HUES6 (cell line): ENCODE data around the gene CHCHD6.
A peak's percentile ranks its signal among the peaks of the same experiment; 100 is the strongest.

ENCODE experiments used
- H3K27ac ChIP-seq: 2 replicates; pipeline ENCODE4 v1.7.0; 2013; ENCODE audit warnings: low read depth, mild to moderate bottlenecking, low read length, inconsistent platforms
- H3K27me3 ChIP-seq: 2 replicates; pipeline ENCODE4 v1.6.1; 2013; ENCODE audit warnings: low read length; ENCODE audit not compliant: control insufficient read depth, insufficient read depth
- H3K36me3 ChIP-seq: 2 replicates; pipeline ENCODE4 v1.6.1; 2013; ENCODE audit warnings: low read length; ENCODE audit not compliant: control insufficient read depth, insufficient read depth
- H3K4me1 ChIP-seq: 2 replicates; pipeline ENCODE4 v1.6.1; 2013; ENCODE audit warnings: low read length; ENCODE audit not compliant: control insufficient read depth, insufficient read depth
- H3K4me3 ChIP-seq: 2 replicates; pipeline ENCODE4 v1.5.1; 2013; ENCODE audit warnings: low read depth, low read length
- H3K9ac ChIP-seq: one replicate; pipeline ENCODE4 v1.6.1; 2013; ENCODE audit warnings: mild to moderate bottlenecking, low read length
- H3K9me3 ChIP-seq: 2 replicates; pipeline ENCODE4 v1.6.1; 2013; ENCODE audit warnings: low read depth, low read length; ENCODE audit not compliant: control insufficient read depth, insufficient read depth

CHCHD6 gene

DNA sequence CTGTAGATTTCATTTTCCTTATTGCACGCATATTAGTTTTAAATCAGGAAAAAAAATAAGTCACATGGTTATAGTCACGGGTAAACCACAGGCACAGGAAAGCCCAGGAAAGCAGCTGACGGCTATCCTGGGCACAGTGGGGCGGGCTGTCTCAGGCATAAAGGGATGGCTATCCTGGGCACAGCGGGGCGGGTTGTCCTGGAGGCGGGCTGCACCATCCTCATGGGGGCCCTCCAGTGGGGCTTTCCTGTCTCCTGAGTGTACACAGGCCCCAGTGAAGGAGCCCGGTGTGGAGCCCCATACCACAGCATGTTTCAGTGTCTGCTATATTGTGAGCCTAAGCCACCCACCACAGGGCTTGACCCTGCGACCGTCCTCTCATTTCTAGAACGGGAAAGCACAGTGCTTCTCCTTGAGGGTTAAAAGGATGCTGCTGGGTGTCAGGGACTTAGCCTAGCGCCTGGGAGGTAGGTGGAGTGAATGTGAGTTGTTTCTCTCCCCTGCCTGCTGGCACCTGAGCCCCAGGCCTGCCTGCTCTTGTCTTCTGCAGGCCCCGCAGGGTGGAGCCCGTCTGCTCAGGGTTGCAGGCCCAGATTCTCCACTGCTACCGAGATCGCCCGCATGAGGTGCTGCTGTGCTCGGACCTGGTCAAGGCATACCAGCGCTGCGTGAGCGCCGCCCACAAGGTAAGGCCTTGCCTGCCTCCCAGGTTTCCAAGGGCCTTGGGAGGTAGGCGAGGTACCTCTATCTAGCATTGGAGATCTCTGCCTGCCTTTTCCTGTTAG lies 253.0 kb downstream of the CHCHD6 start:
- no peaks in the 10 kb centered on the region for H3K27me3 ChIP-seq
- H3K4me3 ChIP-seq = no peak overlapping the region
- no peak overlapping the region for H3K9ac ChIP-seq
- H3K4me1 ChIP-seq = peaks cover 19% of the 10 kb centered on the region
- no peak overlapping the region for H3K27ac ChIP-seq
- H3K9me3 ChIP-seq = no peaks in the 10 kb centered on the region
- no peaks in the 10 kb centered on the region; the same call in 1 of the 2 replicates for H3K36me3 ChIP-seq

DNA sequence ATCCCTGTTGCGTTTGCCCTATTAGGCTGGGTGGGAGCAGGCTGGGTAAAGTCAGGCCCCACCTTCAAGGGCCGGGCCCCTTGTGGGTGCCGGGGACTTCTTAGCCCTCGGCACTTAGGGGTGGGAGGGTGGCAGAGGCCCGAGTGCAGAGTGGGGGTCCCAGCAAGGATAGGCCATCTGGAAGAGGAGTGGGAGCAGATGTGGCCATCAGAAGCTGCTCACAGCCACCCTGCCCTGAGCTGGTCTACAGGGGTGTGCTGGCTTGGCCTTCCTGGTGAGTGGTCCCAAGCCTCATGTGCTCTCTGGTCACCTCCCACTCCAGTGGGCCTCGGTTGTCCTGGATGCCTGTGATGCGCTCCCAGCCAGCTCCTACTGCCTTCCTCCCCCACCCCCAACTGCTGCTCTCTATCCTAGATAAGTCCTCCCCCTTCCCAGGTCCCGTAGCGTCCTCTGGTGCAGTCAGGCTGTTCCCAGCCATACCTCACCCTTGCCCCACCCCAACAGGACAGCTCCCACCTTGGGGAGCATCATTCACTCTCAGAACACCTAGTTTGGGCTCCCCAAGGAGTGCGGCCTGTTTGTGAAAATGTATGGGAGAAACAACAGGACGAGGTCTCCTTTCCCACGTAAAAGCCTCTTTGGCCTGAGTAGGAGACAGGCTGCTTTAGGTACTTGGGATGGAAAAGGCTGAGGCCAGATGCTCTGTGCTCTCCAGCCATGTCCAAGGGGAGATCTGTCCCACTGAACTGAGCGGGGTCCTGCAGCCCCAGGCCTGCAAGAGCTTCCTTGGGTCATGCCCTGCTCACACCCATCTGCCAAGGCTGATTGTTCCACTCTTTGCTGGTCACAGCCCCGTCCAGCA lies 254.0 kb downstream of the CHCHD6 start:
- H3K27me3 ChIP-seq = no peaks in the 10 kb centered on the region
- no peak overlapping the region for H3K27ac ChIP-seq
- H3K4me3 ChIP-seq = no peak overlapping the region
- H3K9ac ChIP-seq = no peak overlapping the region
- H3K4me1 ChIP-seq = peaks cover 19% of the 10 kb centered on the region
- H3K9me3 ChIP-seq = no peaks in the 10 kb centered on the region
- no peaks in the 10 kb centered on the region; the same call in 1 of the 2 replicates for H3K36me3 ChIP-seq

DNA sequence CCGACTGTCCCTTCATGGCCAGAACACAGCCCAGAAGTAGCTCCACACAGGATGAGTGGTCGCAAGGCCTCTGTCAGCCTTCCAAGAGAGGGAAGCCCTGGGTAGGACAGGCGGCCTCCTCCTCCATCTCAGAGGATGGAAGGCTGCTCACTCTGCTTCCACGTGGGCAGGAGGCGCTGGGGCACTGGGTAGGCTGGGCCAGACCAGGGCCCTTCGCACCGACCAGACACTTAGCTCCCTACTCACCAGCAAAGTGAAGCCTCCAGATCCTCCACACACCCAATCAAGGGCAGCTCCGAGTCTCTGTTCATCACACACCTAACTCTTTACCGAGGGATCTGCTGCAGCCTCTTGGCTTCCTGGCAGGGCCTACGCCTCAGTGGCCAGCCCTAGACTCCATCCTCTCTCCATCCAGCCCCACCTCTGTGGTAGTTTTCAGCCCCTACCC lies 254.6 kb downstream of the CHCHD6 start:
- Histone ChIP-seq H3K27ac (no peak overlapping the region), H3K4me1 (peaks cover 19% of the 10 kb centered on the region), H3K9ac (no peak overlapping the region), H3K9me3 (no peaks in the 10 kb centered on the region), H3K27me3 (no peaks in the 10 kb centered on the region), H3K4me3 (no peak overlapping the region), H3K36me3 (no peaks in the 10 kb centered on the region)

DNA sequence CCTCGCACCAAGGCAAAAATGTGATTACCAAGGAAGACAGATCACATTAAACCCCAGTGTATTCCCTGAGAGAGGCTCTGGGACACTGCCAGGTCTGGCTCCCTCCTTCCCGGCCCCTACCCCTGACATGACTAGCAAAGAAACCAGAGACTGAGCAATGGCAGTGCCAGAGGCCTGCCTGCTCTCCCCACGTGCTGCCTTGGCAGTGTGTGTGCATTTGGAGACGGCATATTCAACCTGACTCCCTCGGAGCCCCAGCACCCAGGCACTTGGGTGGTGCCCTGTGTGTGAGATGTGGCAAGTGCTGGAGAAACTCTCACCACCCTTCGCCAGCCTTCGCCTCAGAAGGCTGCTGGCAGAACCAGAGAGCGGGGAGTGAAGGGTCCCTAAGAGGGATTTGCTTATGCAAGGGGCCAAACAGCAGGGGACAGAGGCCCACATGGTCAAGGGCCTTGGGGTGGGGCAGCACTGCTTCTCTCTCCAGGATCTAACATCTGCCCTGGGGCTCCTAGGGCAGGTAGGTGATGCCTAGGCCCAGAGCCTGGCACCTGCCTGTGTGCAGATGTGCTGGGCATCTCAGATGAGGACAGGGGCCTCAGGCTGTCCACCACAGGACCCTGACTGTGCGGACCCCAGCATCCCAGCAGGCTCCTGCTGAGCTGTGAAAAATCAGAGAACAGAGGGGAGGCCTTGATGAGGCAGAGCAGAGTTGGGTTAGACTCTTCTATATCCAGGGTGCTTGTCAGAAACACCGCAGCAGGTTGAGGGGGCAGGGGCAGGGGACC lies 255.3 kb downstream of the CHCHD6 start:
- Histone ChIP-seq H3K27ac (no peak overlapping the region), H3K4me1 (peaks cover 19% of the 10 kb centered on the region), H3K27me3 (no peaks in the 10 kb centered on the region), H3K9me3 (no peaks in the 10 kb centered on the region), H3K4me3 (no peak overlapping the region), H3K9ac (peak overlapping the region; percentile 3), H3K36me3 (no peaks in the 10 kb centered on the region)

DNA sequence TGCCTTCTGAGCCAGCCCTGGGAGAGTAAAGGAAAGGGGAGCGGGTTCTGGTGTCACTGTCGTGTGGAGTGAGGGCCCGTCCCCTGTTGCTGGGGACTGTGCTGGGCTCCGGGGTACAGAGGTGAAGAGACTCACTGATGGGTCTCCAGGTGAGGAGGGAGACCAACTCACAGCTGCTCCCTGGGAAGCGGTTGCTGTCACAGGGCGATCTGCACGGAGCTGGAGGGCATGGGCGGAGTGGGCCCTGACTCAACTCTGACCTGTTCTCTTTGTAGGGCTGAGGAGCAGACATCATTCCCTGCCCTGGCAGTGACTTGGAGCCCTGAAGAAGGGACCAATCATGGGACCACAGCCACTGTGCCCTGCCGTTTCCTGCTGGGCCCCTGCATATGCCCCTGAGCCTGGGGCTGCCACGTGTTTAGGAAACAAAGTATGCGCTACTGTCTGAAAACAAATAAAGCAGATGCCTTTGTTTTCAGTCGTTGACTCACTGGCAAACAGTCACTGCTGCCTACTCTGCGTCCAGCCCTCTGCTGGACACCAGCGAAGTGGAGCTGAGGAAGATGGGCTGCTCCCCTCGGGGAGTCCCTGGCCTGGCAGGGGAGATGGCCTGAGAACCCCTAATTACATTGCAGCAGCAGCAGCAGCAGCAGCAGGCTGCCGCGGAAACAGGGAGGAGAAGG lies 256.0 kb downstream of the CHCHD6 start:
- H3K9ac ChIP-seq = peak overlapping the region; percentile 3
- H3K4me3 ChIP-seq = no peak overlapping the region
- H3K4me1 ChIP-seq = peaks cover 19% of the 10 kb centered on the region
- H3K27me3 ChIP-seq = no peaks in the 10 kb centered on the region
- H3K36me3 ChIP-seq = no peaks in the 10 kb centered on the region
- H3K9me3 ChIP-seq = no peaks in the 10 kb centered on the region
- H3K27ac ChIP-seq = peak overlapping the region; percentile 6; the same call in 1 of the 2 replicates

DNA sequence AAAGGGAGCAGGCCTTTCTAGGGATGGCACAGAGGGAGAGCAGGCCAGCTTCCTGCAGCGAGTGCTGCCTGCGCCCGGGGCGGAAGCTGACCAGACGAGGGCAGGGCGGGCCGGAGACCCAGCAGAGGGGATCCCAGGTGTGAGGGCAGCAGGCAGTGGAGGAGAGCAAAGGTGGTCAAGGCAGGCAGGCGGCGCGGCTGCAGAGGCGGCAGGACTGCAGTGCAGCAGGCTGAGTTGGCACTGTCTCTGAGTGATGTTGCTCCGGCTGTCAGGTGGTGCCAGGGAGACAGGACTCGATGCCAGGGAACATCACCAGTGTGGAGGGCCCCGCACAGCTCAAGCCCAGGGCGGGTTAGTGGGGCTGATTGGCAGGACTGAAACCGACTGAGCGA lies 256.6 kb downstream of the CHCHD6 start:
- Histone ChIP-seq H3K9ac (no peak overlapping the region), H3K4me1 (peaks cover 19% of the 10 kb centered on the region), H3K27me3 (no peaks in the 10 kb centered on the region), H3K27ac (peak overlapping the region; percentile 6; the same call in 1 of the 2 replicates), H3K4me3 (no peak overlapping the region), H3K36me3 (no peaks in the 10 kb centered on the region), H3K9me3 (no peaks in the 10 kb centered on the region)

DNA sequence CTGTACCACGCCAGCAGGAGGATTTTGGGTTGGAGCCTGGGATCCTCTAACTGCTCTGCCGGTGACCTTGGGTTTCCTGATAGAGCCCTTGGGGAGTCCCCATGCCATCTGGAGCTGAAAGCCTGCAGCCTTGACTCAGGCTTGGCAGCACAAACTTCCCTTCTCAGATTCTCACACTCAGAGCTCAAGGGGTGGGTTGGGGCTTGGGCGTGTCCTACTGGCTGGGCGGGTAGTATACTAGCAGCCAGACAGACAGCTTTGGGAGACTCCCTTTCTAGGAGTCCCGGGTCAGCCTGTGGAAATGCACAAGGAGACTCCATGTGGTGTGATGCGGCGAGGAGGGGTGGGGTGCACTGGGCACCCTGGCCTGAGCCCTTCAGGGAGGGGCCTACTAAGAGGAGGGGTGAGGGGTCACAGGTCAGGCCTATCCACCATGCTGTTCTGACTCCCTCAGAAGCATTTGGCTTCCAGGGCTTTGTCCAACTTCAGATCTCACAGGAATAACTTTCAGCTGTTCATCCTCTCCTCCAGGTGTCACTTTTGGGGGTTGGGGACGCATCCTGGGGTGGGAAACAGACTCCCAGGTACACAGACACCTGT lies 257.3 kb downstream of the CHCHD6 start:
- Histone ChIP-seq H3K4me1 (peaks cover 19% of the 10 kb centered on the region), H3K4me3 (no peak overlapping the region), H3K9ac (no peak overlapping the region), H3K36me3 (no peaks in the 10 kb centered on the region), H3K27me3 (no peaks in the 10 kb centered on the region), H3K9me3 (no peaks in the 10 kb centered on the region), H3K27ac (no peak overlapping the region)

DNA sequence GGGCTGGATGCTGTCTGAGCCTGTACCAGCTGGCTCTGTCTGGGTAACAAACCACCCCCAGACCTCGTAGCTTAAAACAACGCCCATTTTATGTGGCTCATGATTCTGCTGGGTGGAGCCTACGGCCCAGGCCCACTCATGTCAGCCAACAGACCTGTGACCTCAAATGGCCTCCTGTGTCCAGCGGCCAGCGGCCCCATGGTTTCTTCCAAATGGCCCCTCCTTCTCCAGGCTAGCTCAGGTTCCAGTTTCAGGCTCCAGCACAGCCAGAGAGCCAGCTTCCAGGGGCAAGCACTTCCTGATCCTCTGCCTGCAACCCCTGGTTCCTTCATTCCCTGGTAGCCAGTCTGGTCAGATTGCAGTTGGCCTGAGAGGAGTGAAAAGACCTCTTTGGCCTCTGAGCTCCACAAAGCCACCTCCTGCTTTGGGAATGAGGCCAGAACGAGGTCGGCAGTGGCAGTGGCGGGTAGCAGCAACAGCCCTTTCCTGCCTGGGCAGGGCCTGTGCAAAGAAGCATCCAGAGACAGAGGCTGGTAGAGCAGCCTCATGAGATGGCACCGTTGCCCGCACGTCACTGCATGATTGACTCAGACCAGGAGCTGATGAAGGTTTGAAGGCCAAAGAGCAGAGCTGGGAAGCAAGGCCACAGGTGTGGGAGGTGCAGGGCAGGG lies 257.9 kb downstream of the CHCHD6 start:
- Histone ChIP-seq H3K27me3 (no peaks in the 10 kb centered on the region), H3K4me3 (no peak overlapping the region), H3K9me3 (no peaks in the 10 kb centered on the region), H3K27ac (no peak overlapping the region), H3K9ac (no peak overlapping the region), H3K36me3 (no peaks in the 10 kb centered on the region), H3K4me1 (peaks cover 19% of the 10 kb centered on the region)

DNA sequence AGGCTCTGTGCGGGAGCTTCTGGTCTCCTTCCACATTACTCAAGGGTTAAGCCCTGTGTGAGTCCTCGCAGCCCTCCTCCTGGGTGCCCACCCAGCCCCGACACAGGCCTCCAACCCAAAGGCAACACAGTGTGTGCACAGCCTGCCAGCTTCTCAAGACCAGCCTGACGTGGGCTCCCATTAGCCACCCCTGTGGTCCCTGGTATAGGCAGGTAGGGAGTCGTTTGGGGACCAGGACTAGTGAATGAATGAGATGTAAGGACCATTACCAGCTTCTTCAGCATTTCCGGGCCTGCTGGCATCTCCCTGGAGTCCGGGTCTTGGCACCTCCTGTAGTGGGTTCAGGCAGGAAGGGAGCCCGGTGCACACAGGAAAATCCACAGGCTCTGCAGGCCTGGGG lies 258.7 kb downstream of the CHCHD6 start:
- no peaks in the 10 kb centered on the region for H3K27me3 ChIP-seq
- no peaks in the 10 kb centered on the region for H3K9me3 ChIP-seq
- H3K4me1 ChIP-seq = peaks cover 19% of the 10 kb centered on the region
- H3K36me3 ChIP-seq = no peaks in the 10 kb centered on the region
- no peak overlapping the region for H3K27ac ChIP-seq
- H3K9ac ChIP-seq = no peak overlapping the region
- no peak overlapping the region for H3K4me3 ChIP-seq
